ENCODE results near the gene ETF1.

ETF1 gene

DNA sequence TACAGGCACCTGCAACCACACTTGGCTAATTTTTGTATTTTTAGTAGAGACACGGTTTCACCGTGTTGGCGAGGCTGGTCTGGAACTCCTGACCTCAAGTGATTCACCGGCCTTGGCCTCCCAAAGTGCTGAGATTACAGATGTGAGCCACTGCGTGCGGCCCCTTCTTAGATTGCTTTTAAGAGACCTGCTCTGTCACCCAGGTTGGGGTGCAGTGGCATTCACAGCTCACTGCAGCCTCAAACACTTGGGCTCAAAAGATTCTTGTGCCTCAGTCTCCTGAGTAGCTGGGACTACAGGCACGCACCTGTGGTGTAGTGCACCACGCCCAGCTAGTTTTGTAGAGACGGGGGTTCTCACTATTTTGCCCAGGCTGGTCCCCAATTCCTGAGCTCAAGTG, 21.2 kb upstream of the ETF1 start:
- DNase-seq (ENCODE audit: extremely low spot score, insufficient read length, low read depth) = no peak
- FAIRE-seq = no peak

GRCh38 chr5:138563340-138564118, 20.5 kb upstream of the ETF1 start:
- no peak for FAIRE-seq
- no peak for DNase-seq (ENCODE audit: extremely low spot score, insufficient read length, low read depth)

DNA sequence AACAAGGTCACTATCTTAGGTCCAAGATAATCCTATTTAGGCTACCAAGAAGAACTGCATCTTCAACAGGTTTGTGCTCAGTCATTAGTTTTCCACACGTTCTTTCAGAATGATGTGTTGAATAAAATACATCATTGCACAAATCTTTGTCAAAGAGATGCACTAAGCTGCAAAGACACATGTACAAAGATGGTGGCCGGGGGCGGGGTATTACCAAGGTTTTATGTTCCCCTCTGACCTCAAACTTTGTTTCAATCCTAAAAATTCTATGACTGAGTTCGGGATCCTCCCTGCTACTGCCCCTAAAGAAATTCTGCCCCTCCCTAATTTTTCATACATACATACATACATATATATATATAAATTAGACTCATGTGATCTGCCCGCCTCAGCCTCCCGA, 17.9 kb upstream of the ETF1 start:
- DNase-seq (ENCODE audit: extremely low spot score, insufficient read length, low read depth) = no peak
- no peak for FAIRE-seq

DNA sequence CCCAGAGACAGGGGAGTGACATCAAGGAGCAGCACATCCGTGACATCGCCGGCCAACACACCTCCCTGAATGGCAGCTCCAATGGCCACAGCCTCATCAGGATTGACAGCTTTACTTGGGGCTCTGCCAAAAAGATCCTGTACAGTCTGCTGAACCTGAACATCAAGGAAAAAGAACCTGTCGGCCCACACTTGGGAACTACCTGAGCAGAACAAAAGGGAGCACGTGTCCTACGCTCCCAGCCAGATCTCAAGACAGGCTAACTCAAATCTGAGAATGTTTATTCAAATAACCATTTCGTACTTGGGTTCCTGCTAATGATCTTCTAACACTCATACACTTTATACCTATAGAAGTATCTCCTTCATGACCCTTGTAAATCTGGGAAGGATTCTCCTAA, 16.9 kb upstream of the ETF1 start:
- DNase-seq (ENCODE audit: extremely low spot score, insufficient read length, low read depth) = no peak
- no peak for FAIRE-seq

DNA sequence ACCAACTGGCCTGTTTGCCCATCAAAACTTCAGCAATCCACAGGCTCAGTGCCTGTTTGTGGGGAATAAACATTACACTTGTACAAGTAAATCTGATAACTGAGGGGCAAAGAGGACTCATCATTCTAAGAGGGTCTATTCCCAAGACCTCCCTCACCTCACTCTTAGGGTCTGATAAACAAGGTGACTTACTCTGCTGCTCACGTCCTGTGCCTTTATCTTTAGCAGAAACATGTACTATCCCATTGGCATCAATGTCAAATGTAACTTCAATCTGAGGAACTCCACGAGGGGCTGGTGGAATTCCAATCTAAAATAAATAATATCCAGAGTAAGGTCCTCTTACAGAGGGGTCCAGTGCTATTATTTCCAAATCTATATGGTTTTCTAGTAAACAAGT, 14.6 kb upstream of the ETF1 start:
- FAIRE-seq = no peak
- DNase-seq (ENCODE audit: extremely low spot score, insufficient read length, low read depth) = no peak

- FAIRE-seq (no peak), DNase-seq (ENCODE audit: extremely low spot score, insufficient read length, low read depth) (no peak)
These were observed 11.1 kb upstream of the ETF1 start for GRCh38 chr5:138554143-138554542.

DNA sequence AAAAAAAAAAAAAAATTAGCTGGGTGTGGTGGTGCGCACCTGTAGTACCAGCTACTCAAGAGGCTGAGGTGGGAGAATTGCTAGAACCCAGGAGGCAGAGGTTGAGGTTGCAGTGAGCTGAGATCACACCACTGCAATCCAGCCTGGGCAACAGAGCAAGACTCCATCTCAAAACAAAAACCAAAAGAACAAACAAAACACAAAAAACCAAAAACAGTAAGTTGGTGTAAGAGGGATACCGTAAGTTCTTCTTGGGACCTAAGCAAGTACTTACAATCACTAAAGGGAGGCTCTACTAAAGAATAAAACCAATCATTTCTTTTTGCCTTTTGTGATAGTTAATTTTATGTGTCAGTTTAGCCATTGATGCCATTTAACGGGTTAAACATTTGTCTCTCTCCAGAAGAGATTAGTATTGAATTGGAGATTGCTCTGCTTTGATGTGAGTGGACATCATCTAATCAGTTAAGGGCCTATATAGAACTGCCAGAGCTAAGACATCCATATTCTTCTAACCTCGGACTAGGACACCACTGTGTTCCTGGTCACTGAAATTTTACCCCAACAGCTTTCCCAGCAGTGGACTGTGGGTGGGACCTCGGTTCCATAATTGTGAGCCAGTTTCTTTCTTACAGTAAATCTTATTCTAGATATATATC, 10.5 kb upstream of the ETF1 start:
- FAIRE-seq = no peak
- DNase-seq (ENCODE audit: extremely low spot score, insufficient read length, low read depth) = no peak

DNA sequence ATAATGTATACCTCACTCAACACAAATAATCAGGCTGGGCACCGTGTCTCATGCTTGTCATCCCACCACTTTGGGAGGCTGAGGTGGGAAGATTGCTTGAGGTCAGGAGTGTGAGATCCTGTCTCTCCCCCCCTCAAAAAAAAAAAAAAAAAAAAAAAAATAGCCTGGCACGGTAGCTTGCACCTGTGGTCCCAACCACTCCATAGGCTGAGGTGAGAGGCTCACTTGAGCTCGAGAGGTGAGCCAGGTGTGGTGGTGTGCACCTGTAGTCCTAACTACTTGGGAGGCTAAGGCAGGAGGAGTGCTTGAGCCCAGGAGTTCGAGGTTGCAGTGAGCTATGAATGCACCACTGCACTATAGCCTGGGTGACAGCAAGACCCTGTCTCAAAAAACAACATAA, 9.6 kb upstream of the ETF1 start:
- FAIRE-seq = no peak
- no peak for DNase-seq (ENCODE audit: extremely low spot score, insufficient read length, low read depth)

DNA sequence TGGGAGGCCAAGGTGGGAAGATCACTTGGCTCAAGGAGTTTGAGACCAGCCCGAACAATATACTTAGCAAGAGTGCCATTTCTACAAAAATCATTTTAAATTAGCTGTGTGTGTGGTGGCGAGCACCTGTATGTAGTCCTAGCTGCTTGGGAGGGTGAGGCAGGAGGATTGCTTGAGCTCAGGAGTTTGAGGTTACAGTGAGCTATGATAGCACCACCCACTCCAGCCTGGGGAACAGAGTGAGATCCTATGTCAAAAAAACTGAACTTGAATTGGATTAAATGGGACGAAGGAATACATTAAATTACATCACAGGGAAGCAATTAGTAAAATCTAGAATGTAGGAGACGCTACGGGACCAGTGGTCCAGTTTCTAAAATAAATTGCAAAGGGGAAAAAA, 6.4 kb upstream of the ETF1 start:
- FAIRE-seq (no peak), DNase-seq (ENCODE audit: extremely low spot score, insufficient read length, low read depth) (no peak)

- FAIRE-seq (no peak), DNase-seq (ENCODE audit: extremely low spot score, insufficient read length, low read depth) (no peak)
These were observed 3.0 kb upstream of the ETF1 start for GRCh38 chr5:138545919-138546562.

DNA sequence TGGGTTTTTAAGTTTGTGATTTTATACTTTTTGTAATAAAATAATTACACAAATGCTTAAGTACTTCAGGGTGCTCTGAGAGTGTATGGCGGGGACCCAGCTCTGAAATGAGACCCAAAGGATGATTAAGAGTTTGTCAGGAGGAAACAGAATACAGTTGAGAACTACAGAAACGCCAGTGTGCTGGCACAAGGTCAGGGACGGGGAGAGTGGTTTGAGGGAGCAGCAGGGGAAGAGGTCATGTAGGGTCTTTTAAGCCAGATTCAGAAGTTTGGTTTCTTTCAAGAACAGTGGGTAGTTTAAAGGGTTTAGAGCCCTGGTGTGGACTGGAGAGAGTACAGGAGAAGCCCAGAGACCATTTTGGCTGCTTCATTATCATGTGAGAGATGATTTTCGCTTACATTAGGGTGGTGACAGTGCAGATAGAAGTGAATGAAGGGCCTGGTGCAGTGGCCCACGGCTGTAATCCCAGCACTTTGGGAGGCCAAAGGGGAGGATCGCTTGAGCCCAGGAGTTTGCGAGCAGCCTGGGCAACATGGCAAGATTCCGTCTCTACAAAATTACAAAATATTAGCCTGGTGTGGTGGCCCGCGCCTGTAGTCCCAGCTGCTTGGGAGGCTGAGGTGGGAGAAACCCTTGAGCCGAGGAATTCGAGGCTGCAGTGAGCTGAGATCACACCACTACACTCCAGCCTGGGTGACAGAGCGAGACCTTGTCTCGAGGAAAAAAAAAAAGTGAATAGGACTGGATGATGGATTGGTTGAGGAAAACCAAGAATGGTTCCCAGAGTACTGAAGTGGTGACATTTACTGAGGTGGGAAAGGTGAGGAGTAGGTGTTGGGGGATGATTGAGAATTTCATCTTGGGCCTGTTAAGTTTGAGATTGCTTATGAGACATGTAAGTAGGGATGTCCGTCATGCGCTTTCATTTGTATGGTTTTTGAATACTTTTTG, 1.4 kb upstream of the ETF1 start:
- no peak for DNase-seq (ENCODE audit: extremely low spot score, insufficient read length, low read depth)
- FAIRE-seq = no peak

DNA sequence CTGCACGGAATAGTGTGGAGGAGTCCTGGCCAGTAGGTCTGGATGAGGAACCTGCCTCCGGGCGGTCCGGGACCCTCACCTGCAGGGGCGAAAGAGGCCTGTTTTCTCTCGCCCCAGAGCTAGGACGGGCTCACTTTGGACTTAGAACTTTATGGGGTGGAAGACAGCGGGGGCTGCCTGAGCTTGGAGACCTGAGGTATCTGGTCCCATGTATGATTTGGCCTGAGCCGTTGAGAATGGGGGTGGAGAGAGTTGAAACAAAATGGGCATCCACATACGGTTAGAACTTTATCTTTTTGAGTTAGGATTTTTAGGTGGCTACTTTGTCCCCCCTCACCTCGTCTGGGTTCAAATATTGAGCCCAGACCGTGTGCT, 681 bp upstream of the ETF1 start:
- DNase-seq (ENCODE audit: extremely low spot score, insufficient read length, low read depth) = peak; percentile 25
- FAIRE-seq = no peak

GRCh38 chr5:138542180-138542955, 668 bp downstream of the ETF1 start:
- FAIRE-seq (no peak), DNase-seq (ENCODE audit: extremely low spot score, insufficient read length, low read depth) (no peak)

DNA sequence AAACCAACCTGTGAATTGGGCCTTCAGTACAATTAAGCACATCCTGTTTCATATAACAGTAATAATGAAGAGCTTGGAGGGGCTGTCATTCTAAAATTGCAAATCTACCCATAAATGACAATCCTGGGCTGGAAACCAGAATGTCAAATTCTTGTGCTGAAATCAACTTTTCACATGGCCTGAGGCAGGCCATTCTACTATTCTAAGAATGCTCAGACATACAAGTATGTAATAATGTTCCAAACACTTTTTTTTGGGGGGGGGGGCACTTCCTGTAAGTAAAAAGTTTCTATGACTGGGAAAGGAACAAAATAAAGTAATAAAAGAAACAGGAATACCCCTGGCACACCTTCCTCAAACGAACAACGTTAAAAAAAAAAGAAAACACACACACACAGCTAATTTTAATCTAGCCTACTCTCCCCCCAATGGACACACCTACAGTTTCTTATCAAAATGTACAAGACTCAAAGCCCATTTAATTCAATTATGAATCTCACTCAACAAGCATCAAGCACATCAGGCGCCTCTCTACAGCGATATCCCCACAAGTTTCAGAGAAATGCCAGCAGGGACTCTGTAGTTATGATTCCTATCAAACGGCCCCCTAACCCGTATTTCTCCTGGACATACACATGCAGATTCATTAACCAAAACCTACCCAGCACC, 1.4 kb downstream of the ETF1 start:
- DNase-seq (ENCODE audit: extremely low spot score, insufficient read length, low read depth) = no peak
- FAIRE-seq = no peak

GRCh38 chr5:138539791-138540190, 3.2 kb downstream of the ETF1 start:
- FAIRE-seq (no peak), DNase-seq (ENCODE audit: extremely low spot score, insufficient read length, low read depth) (no peak)

- DNase-seq (ENCODE audit: extremely low spot score, insufficient read length, low read depth) (no peak), FAIRE-seq (no peak)
These were observed 4.0 kb downstream of the ETF1 start for GRCh38 chr5:138538943-138539627.

GRCh38 chr5:138536665-138537315, 6.2 kb downstream of the ETF1 start:
- FAIRE-seq (no peak), DNase-seq (ENCODE audit: extremely low spot score, insufficient read length, low read depth) (no peak)

DNA sequence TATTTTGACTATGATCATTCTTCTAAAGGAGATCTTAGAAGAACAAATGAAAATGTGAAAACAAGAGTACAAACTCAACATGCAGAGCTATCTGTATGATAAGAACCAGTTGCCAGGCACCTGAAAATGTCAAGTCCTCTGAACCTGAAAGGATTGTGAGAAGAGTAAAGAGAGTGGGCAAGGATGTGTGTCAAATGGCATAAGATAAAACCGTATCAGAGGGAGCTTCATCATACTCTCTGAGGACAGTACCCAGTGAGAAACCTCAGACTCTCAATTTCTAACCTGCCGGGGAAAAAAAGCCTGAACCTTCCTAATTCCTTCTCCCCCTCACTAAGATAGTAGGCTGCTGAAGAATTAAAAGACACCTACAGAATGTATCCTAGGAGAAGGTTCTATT, 6.8 kb downstream of the ETF1 start:
- no peak for FAIRE-seq
- DNase-seq (ENCODE audit: extremely low spot score, insufficient read length, low read depth) = no peak
